ENCODE data around the gene SLC1A3.

The SLC1A3 gene

DNA sequence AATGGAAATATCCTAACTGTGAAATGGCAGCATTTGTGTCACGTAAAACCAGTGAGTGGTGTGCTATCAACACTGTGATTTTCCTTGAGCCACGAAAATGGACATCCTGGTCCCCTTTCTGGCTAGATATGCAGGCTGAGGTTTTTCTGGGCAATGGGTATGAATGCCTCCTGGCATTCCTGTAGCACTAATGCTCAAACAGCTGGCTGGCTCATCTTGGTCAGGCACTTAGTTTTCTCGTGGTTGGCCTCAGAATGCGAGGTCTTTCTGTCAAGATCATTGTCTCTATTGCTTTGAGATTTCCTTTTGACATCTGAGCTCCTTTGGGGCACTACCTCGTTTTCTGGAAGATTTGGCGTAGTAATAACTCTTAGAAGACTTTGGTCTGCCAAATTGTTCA lies 15.6 kb downstream of the SLC1A3 start:
- TF ChIP-seq, protein P1, sequence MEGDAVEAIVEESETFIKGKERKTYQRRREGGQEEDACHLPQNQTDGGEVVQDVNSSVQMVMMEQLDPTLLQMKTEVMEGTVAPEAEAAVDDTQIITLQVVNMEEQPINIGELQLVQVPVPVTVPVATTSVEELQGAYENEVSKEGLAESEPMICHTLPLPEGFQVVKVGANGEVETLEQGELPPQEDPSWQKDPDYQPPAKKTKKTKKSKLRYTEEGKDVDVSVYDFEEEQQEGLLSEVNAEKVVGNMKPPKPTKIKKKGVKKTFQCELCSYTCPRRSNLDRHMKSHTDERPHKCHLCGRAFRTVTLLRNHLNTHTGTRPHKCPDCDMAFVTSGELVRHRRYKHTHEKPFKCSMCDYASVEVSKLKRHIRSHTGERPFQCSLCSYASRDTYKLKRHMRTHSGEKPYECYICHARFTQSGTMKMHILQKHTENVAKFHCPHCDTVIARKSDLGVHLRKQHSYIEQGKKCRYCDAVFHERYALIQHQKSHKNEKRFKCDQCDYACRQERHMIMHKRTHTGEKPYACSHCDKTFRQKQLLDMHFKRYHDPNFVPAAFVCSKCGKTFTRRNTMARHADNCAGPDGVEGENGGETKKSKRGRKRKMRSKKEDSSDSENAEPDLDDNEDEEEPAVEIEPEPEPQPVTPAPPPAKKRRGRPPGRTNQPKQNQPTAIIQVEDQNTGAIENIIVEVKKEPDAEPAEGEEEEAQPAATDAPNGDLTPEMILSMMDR (IDR thresholded peaks at IDR 0.05; ENCODE audit: low read depth, low read length): no peak
- no peak overlapping the region for H3K4me3 ChIP-seq (ENCODE audit: low read depth, low read length)

DNA sequence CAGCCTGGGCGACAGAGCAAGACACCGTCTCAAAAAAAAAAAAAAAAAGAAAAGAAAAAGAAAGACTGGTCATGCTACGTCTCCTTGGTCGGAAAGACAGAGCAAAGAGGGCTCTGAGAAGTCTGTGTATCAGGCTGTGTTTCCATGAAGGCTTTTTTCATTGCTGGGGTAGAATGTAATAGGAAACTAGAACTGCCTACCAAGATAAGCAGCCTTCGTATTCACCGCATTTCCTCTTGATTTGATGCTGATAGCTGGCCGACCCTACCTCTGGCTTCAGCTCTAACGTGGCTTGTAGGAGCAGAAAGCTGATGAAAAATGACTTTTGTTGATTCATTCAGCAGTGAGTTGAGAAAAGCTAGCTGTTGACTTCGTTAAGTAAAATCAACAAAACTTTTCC lies 17.4 kb downstream of the SLC1A3 start:
- H3K4me3 ChIP-seq (ENCODE audit: low read depth, low read length): no peak overlapping the region
- TF ChIP-seq, protein P1 (IDR thresholded peaks at IDR 0.05; ENCODE audit: low read depth, low read length): no peak

DNA sequence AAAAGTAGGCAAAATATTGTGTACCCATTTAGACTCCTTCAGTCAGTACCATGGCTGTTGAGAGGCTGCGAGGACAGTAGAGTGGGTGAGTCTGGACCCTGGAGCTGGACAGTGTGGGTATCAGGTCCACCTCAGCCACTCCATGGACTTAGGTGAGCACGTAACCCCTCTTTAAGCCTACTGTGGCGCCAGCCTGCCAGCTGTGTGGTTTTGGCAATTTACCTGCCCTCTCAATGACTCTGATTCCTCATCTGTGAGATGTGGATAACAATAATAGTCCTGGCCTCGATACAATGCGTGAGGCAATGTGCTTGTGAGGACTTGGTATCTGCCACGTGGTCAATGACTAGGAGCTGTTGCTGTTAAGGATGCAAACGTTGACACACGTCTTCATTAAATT lies 17.9 kb downstream of the SLC1A3 start:
- TF ChIP-seq, protein P1 (IDR thresholded peaks at IDR 0.05; ENCODE audit: low read depth, low read length): no peak
- no peak overlapping the region for H3K4me3 ChIP-seq (ENCODE audit: low read depth, low read length)

DNA sequence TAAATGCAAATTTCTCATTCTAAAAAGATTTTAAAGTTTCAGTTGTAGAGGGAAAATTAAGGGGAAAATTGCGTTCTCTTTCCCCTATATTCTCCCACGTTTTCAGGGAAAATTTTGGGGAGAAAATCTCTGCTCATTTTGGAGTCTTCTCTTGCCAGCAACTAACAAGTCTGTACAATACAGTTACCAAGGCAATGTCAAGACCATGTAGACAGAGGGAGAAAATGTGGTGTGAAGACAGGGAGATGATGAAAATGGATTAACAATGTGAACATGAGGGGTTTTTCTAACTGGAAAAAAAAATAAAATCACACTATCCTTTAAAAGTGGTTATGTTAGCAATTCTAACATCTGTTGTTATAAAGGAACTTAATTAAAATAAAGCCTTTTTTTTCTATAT lies 22.3 kb downstream of the SLC1A3 start:
- no peak overlapping the region for H3K4me3 ChIP-seq (ENCODE audit: low read depth, low read length)
- TF ChIP-seq, protein P1 (IDR thresholded peaks at IDR 0.05; ENCODE audit: low read depth, low read length): no peak

DNA sequence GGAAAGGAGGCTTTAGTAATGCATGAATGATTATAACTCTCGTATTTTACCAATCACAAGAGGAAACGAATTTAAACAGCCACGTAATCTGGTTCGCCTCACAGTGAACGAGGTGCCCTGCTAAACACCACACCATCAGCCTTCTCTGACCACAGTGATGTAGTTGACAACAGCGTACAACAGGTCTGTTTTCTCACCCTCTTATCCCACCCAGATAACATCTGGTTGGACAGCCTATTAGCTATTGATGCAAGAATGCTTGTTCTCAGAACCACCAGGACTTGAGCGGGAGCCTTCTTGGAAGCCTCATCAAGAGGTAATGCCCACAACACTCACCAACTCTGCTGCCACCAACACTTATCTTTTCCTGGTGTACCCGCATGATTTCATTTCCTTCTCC lies 23.3 kb downstream of the SLC1A3 start:
- TF ChIP-seq, protein P1 (IDR thresholded peaks at IDR 0.05; ENCODE audit: low read depth, low read length): no peak
- no peak overlapping the region for H3K4me3 ChIP-seq (ENCODE audit: low read depth, low read length)

DNA sequence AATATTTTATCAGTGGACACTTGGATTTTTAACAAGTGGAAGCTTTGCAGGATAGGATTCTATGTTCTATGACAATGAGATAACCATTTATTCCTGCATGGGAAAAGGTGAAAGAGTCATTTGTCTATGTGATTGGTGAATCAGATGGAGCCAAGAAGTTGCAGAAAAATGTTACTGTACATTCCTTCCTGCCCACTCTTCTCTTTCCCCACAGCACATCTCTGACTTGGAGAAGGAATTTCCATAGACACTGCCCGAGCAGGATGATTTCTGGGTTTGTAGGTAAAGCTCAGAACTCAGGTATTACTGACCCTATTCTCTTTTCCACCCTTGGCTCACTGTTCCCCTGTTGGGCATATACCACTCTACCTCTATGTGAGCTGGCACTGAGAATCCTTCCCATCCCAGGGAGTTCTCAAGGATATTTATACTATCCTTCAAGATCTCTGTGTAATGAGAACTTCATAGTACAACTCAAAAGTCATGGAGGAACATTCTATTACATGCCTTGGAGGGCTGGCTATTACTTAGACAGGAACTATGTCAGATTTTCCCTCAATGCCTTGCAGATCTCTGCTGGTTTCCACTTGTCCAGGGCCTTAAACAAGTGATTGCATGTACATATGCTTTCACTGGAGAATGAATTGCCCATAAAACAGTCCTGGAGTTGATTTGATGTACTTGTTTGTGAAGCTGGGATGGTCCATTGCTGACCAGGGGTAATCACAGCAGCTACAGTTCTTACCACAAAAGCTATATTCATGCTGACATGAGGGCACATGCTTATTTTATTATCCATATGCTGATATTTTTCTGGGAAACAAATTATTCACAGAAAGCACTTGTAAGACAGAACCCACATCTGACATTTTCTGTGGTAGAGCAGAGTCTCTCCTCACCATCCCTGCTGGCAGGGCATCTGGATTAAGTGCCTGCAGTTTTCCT lies 24.1 kb downstream of the SLC1A3 start:
- H3K4me3 ChIP-seq (ENCODE audit: low read depth, low read length): no peak overlapping the region
- TF ChIP-seq, protein P1 (IDR thresholded peaks at IDR 0.05; ENCODE audit: low read depth, low read length): no peak

DNA sequence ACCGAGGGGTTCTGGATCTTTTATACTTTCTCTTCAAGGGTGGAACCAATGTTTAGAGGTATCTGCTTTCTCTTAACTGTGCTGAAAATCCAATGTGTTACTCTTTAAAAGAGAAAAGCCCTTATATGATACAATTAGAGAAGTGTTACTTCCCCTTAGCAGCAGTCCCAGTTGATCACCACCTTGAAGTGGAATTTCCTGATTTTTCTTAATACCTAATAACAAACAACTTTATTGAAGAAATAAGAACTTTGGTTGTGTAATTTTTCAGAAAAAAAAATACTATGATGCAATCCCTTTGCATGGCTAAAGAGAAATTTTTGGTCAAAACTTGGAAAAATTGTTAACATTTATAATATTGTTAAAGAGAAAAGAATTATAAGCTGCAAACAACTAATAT lies 24.7 kb downstream of the SLC1A3 start:
- H3K4me3 ChIP-seq (ENCODE audit: low read depth, low read length): no peak overlapping the region
- TF ChIP-seq, protein P1 (IDR thresholded peaks at IDR 0.05; ENCODE audit: low read depth, low read length): no peak
